ENCODE results near the gene OSBPL3. TPM values are rescaled to one million over a fixed set of nuclear protein-coding genes. Genes with fewer than 3 reads are reported as not detected.

The OSBPL3 gene
- total RNA-seq, 1 experiment from 2014 or later = 36.8 TPM

DNA sequence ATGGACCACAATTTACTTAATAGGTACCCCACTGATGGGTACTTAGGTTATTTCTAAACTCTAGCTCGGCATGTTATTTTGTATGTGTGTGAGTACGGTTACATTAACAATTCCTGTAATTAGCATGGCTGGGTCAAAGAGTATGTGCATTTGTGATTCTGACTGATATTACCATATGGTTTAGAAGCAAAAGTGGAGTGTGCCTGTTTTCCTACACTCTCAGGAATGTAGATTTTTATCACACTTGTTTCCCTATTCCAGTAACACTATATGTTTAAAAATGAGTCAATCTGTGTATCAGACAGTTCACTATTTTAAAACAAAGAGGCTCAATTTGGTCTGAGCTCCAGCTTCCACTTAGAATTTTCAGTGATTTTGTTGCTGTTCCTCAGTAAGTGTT lies 178.1 kb downstream of the OSBPL3 start:
- Histone ChIP-seq H3K79me2 (ENCODE audit: insufficient read depth, low read length) (no peaks in the 10 kb centered on the region), H3K27ac (ENCODE audit: low read depth, low read length) (no peak overlapping the region), H3K9me3 (ENCODE audit: control insufficient read depth in 1 of 2, insufficient read depth in 1 of 2, low read depth in 1 of 2, low read length in 2 of 2) (no peaks in the 10 kb centered on the region), H4K20me1 (ENCODE audit: insufficient read depth) (no peaks in the 10 kb centered on the region), H3K4me2 (ENCODE audit: low read length) (no peak overlapping the region), H3K4me1 (ENCODE audit: control insufficient read depth in 1 of 2, insufficient read depth in 2 of 2, low read length in 2 of 2) (no peaks in the 10 kb centered on the region), H3K9ac (ENCODE audit: low read length) (no peak overlapping the region), H3K4me3 (replicated peaks in 1 of 2; ENCODE audit: low read depth in 1 of 2, low read length in 2 of 2) (no peak overlapping the region), H3K36me3 (ENCODE audit: control insufficient read depth in 1 of 2, insufficient read depth in 2 of 2, low read length in 2 of 2) (peaks cover 15 to 19% of the 10 kb centered on the region in 2 experiments; a peak in 3 of 4 replicates), H3K9me2 (ENCODE audit: insufficient read depth) (no peaks in the 10 kb centered on the region), H3K27me3 (ENCODE audit: insufficient read depth, low read length) (no peaks in the 10 kb centered on the region), H2AFZ (ENCODE audit: low read depth, low read length, poor library complexity, severe bottlenecking) (no peak overlapping the region)
- ChIA-PET POLR2A (no interaction called here), CTCF (interaction anchor here (2.9 kb wide), 1 partner anchor 10 kb away, joined by 11 read pairs; no protein-coding TSS in a partner anchor), RAD21 (ENCODE audit: low non-redundant PET in 1 of 2, low total read pairs in 2 of 2, uncharacterized antibody in 2 of 2, unreplicated experiment in 2 of 2) (no interaction called here)
- ATAC-seq (no peak), DNase-seq (ENCODE audit: low read depth, low spot score) (no peak)
- TF ChIP-seq ZFX (IDR thresholded peaks at IDR 0.05) (no peak), SIN3A (IDR thresholded peaks at IDR 0.05; ENCODE audit: low read depth) (no peak), EZH2phosphoT487 (IDR thresholded peaks at IDR 0.05; ENCODE audit: borderline replicate concordance) (no peak), POLR2AphosphoS5 (IDR thresholded peaks at IDR 0.05; ENCODE audit: low read depth, low read length) (no peak), SP1 (IDR thresholded peaks at IDR 0.05; ENCODE audit: low read depth) (no peak), EZH2 (IDR thresholded peaks at IDR 0.05) (no peak)
- TF ChIP-seq, protein P1, sequence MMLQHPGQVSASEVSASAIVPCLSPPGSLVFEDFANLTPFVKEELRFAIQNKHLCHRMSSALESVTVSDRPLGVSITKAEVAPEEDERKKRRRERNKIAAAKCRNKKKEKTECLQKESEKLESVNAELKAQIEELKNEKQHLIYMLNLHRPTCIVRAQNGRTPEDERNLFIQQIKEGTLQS (IDR thresholded peaks at IDR 0.05) = no peak
- intact Hi-C loops (cut with micrococcal nuclease) = no loop called here
- no TSS peak for BruUV-seq (replicated peaks)

DNA sequence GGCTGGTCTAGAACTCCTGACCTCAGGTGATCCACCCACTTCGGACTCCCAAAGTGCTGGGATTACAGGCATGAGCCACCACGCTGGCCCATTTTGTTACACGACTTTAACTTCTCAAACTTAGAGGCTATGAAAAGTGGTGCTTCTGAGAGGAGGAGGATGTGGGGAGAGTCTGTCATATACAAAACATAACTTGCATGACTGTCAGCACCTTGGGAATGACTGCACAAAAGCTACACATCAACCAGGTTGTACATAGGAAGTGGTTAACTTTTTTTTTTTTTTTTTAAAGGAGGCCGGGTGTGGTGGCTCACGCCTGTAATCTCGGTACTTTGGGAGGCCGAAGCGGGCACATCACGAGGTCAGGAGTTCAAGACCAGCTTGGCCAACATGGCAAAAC lies 179.3 kb downstream of the OSBPL3 start:
- BruUV-seq (replicated peaks) = no TSS peak
- no peak overlapping the region for H3K4me3 ChIP-seq (replicated peaks in 1 of 2; ENCODE audit: low read depth in 1 of 2, low read length in 2 of 2)
- H2AFZ ChIP-seq (ENCODE audit: low read depth, low read length, poor library complexity, severe bottlenecking) = no peak overlapping the region
- no peak overlapping the region for H3K27ac ChIP-seq (ENCODE audit: low read depth, low read length)
- H3K9ac ChIP-seq (ENCODE audit: low read length) = no peak overlapping the region
- H3K27me3 ChIP-seq (ENCODE audit: insufficient read depth, low read length) = no peaks in the 10 kb centered on the region
- no peak for DNase-seq (ENCODE audit: low read depth, low spot score)
- H3K4me1 ChIP-seq (ENCODE audit: control insufficient read depth in 1 of 2, insufficient read depth in 2 of 2, low read length in 2 of 2) = no peaks in the 10 kb centered on the region
- H3K4me2 ChIP-seq (ENCODE audit: low read length) = no peak overlapping the region
- ChIA-PET POLR2A (no interaction called here), CTCF (interaction anchor here (2.9 kb wide), 1 partner anchor 11 kb away, joined by 11 read pairs; no protein-coding TSS in a partner anchor), RAD21 (ENCODE audit: low non-redundant PET in 1 of 2, low total read pairs in 2 of 2, uncharacterized antibody in 2 of 2, unreplicated experiment in 2 of 2) (interaction anchor here in 1 of 2 experiments (0.7 kb wide), 1 partner anchor 292 kb away, joined by 3 read pairs; no protein-coding TSS in a partner anchor)
- intact Hi-C loops (cut with micrococcal nuclease) = no loop called here
- no peaks in the 10 kb centered on the region for H4K20me1 ChIP-seq (ENCODE audit: insufficient read depth)
- no peaks in the 10 kb centered on the region for H3K9me3 ChIP-seq (ENCODE audit: control insufficient read depth in 1 of 2, insufficient read depth in 1 of 2, low read depth in 1 of 2, low read length in 2 of 2)
- no peaks in the 10 kb centered on the region for H3K79me2 ChIP-seq (ENCODE audit: insufficient read depth, low read length)
- peaks cover 15 to 19% of the 10 kb centered on the region in 2 experiments; a peak in 3 of 4 replicates for H3K36me3 ChIP-seq (ENCODE audit: control insufficient read depth in 1 of 2, insufficient read depth in 2 of 2, low read length in 2 of 2)
- ATAC-seq = no peak
- H3K9me2 ChIP-seq (ENCODE audit: insufficient read depth) = no peaks in the 10 kb centered on the region
- TF ChIP-seq, protein P1 (IDR thresholded peaks at IDR 0.05) = no peak
- TF ChIP-seq, protein P2, sequence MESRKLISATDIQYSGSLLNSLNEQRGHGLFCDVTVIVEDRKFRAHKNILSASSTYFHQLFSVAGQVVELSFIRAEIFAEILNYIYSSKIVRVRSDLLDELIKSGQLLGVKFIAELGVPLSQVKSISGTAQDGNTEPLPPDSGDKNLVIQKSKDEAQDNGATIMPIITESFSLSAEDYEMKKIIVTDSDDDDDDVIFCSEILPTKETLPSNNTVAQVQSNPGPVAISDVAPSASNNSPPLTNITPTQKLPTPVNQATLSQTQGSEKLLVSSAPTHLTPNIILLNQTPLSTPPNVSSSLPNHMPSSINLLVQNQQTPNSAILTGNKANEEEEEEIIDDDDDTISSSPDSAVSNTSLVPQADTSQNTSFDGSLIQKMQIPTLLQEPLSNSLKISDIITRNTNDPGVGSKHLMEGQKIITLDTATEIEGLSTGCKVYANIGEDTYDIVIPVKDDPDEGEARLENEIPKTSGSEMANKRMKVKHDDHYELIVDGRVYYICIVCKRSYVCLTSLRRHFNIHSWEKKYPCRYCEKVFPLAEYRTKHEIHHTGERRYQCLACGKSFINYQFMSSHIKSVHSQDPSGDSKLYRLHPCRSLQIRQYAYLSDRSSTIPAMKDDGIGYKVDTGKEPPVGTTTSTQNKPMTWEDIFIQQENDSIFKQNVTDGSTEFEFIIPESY (IDR thresholded peaks at IDR 0.05; ENCODE audit: extremely low read depth, insufficient replicate concordance, low read length) = no peak
- no peak for TF ChIP-seq SIN3A (IDR thresholded peaks at IDR 0.05; ENCODE audit: low read depth)
- no peak for TF ChIP-seq FOSL1 (IDR thresholded peaks at IDR 0.05; ENCODE audit: low read depth)
- TF ChIP-seq, protein P3, sequence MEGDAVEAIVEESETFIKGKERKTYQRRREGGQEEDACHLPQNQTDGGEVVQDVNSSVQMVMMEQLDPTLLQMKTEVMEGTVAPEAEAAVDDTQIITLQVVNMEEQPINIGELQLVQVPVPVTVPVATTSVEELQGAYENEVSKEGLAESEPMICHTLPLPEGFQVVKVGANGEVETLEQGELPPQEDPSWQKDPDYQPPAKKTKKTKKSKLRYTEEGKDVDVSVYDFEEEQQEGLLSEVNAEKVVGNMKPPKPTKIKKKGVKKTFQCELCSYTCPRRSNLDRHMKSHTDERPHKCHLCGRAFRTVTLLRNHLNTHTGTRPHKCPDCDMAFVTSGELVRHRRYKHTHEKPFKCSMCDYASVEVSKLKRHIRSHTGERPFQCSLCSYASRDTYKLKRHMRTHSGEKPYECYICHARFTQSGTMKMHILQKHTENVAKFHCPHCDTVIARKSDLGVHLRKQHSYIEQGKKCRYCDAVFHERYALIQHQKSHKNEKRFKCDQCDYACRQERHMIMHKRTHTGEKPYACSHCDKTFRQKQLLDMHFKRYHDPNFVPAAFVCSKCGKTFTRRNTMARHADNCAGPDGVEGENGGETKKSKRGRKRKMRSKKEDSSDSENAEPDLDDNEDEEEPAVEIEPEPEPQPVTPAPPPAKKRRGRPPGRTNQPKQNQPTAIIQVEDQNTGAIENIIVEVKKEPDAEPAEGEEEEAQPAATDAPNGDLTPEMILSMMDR (IDR thresholded peaks at IDR 0.05 in 2 of 3, conservative IDR thresholded peaks at IDR 0.05 in 1 of 3; ENCODE audit: borderline replicate concordance in 1 of 3, insufficient read depth in 1 of 3, low read depth in 2 of 3, low read length in 2 of 3) = no peak
- TF ChIP-seq SRF (IDR thresholded peaks at IDR 0.05; ENCODE audit: low read depth) = no peak
- TF ChIP-seq ZFX (IDR thresholded peaks at IDR 0.05) = no peak
- no peak for TF ChIP-seq EZH2phosphoT487 (IDR thresholded peaks at IDR 0.05; ENCODE audit: borderline replicate concordance)
- TF ChIP-seq RAD21 (IDR thresholded peaks at IDR 0.05; ENCODE audit: low read depth) = no peak
- no peak for TF ChIP-seq POLR2A (IDR thresholded peaks at IDR 0.05; ENCODE audit: borderline replicate concordance, extremely low read depth, insufficient read depth, insufficient read length)
- no peak for TF ChIP-seq ELF1 (IDR thresholded peaks at IDR 0.05; ENCODE audit: borderline replicate concordance, low read depth)
- no peak for TF ChIP-seq YY1 (IDR thresholded peaks at IDR 0.05; ENCODE audit: extremely low read depth, insufficient replicate concordance, low read depth, low read length)
- no peak for TF ChIP-seq CEBPB (IDR thresholded peaks at IDR 0.05; ENCODE audit: low read depth)
- no peak for TF ChIP-seq EZH2 (IDR thresholded peaks at IDR 0.05)
- TF ChIP-seq CBX3 (IDR thresholded peaks at IDR 0.05; ENCODE audit: low read depth) = no peak

Data from HCT116 (cell line).